Lower leg skin (tissue), 4 donors: ENCODE measurements around the gene TRPM3. TPM values are rescaled to one million over a fixed set of nuclear protein-coding genes. Genes with fewer than 3 reads are reported as not detected.

Experiments
- DNase-seq, 2 donors: peaks; one replicate each; pipeline ENCODE4 v3.0.0-alpha.2; 2019; ENCODE audit warnings: low spot score in 2 of 2
- H3K4me3 ChIP-seq: fragments of 200-600 bp; sonication (generic); 2 replicates; pipeline ENCODE4 v1.5.1; 2017; ENCODE audit warnings: mild to moderate bottlenecking, low read depth; ENCODE audit not compliant: poor library complexity, severe bottlenecking
- POLR2A ChIP-seq, 2 donors: fragments of 450-650 bp; IDR thresholded peaks; one replicate each; pipeline ENCODE4 v1.6.1; 2016 to 2017; ENCODE audit warnings: antibody characterized with exemption in 2 of 2, mild to moderate bottlenecking in 1 of 2, moderate library complexity in 1 of 2
- WGBS, 2 donors: methylation state at CpG; one replicate each; pipeline ENCODE4 v1.1.5; 2018; 5-methylcytosine and 5-hydroxymethylcytosine counted together
- intact Hi-C: fragments of 100-400 bp; cut with DNase I; formaldehyde crosslinking; loops from one replicate; pipeline ENCODE4 v1.15.0; 2023; ENCODE audit warnings: low total_unique reads
- total RNA-seq, 4 donors: library from RNA; depleted of rRNA; stranded (reverse); fragments of >200 nt; gene quantifications; one replicate each; pipeline ENCODE4 v1.1.0, GENCODE V29; 2016
- TF ChIP-seq, protein P1 (sequence below), 3 donors: fragments of 450-650 bp; IDR thresholded peaks; one replicate each; pipeline ENCODE4 v1.5.1; 2016; ENCODE audit warnings: antibody characterized with exemption in 3 of 3, mild to moderate bottlenecking in 3 of 3, moderate library complexity in 2 of 3

TRPM3 gene
- total RNA-seq, 4 donors from 2014 or later, result 0.10 to 0.29 TPM; not detected in 2

DNA sequence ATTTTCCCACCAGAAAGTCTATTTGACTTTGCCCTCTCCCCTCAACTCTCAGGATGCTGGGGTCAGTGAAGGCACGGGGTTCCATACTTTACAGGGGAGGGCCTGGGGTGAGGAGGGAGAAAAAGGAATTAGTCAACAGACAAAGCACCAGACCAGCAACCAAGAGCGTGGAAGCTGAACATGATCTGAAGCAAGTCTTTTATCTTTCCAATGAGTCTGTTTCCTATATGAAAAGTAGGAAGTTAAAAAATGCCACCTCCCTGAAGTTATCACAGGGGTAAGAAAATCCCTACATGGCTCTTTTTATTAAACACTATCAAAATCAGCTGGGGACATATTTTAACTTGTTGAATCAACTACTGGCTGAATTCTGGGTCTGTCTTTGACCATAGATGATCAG is 337.0 kb downstream of the TRPM3 start:
- H3K4me3 ChIP-seq, result no peak overlapping the region
- intact Hi-C loops, result no loop called here
- DNase-seq, result no peak
- 57 to 62% methylated on average over 2 of the region's 2 CpGs for WGBS, 2 donors
- TF ChIP-seq, protein P1, sequence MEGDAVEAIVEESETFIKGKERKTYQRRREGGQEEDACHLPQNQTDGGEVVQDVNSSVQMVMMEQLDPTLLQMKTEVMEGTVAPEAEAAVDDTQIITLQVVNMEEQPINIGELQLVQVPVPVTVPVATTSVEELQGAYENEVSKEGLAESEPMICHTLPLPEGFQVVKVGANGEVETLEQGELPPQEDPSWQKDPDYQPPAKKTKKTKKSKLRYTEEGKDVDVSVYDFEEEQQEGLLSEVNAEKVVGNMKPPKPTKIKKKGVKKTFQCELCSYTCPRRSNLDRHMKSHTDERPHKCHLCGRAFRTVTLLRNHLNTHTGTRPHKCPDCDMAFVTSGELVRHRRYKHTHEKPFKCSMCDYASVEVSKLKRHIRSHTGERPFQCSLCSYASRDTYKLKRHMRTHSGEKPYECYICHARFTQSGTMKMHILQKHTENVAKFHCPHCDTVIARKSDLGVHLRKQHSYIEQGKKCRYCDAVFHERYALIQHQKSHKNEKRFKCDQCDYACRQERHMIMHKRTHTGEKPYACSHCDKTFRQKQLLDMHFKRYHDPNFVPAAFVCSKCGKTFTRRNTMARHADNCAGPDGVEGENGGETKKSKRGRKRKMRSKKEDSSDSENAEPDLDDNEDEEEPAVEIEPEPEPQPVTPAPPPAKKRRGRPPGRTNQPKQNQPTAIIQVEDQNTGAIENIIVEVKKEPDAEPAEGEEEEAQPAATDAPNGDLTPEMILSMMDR (IDR thresholded peaks at IDR 0.05), result no peak
- TF ChIP-seq POLR2A (IDR thresholded peaks at IDR 0.05), result no peak

DNA sequence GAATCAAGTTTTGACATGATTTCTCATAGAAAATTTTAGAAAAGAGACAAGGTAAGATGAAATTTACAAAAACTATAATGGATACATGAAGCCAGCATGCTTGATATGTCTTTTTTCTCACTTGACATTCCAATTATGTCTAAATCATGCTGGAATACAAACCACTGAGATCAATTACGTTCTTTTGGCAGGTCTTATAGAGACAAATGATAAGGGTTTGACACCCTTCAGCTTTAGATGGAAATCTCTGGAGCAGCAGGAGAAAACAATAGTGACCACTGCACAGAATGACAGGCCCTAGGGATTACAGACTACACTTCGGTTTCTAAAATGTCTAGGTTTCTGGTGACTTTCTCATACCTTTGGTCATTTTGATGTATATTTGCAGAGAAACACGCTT is 342.9 kb downstream of the TRPM3 start:
- no peak for TF ChIP-seq POLR2A (IDR thresholded peaks at IDR 0.05)
- TF ChIP-seq, protein P1 (IDR thresholded peaks at IDR 0.05), result no peak
- intact Hi-C loops, result no loop called here
- H3K4me3 ChIP-seq, result no peak overlapping the region
- DNase-seq, result no peak
- 79 to 86% methylated on average over 3 of the region's 3 CpGs for WGBS, 2 donors

DNA sequence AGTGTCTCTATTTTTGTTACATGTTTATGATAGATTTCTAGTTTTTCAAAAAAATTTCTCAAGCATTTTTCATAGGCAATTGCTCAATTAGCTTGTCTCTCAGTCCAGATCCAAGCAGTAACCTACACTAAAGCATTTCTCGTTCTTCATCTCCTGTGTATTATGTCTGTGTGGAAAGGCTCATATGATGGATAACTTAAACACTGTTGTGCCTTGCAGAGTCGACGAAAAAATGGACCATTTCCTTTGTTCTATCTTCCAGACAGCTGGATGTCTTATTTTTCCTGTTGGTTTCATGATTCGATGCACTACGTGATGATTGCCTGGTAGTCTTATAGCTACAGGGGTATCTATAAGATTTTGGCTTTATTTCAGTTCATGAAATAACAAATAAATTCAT is 347.8 kb downstream of the TRPM3 start:
- 70 to 79% methylated on average over 5 of the region's 5 CpGs for WGBS, 2 donors
- DNase-seq, result no peak
- H3K4me3 ChIP-seq, result no peak overlapping the region
- intact Hi-C loops, result no loop called here
- no peak for TF ChIP-seq POLR2A (IDR thresholded peaks at IDR 0.05)
- TF ChIP-seq, protein P1 (IDR thresholded peaks at IDR 0.05), result no peak

DNA sequence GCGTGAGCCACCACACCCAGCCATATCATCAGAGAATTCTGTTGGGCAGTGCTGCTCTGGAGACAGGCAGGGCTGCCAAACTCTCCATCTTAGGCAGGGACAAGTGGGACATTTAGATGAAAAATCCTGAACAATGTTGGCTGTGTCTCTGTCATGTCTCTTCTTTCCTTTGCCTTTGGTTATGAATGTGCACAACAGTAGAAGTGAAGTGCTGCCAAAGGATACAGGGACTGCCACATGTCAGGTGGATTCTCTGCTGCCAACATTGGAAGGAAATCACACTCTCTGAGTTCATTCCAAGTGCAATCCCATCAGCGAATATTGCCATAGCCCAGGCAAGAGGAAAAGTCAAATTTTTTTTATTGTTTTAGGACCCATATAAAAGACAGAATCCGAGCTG is 348.8 kb downstream of the TRPM3 start:
- no peak for DNase-seq
- TF ChIP-seq POLR2A (IDR thresholded peaks at IDR 0.05), result no peak
- TF ChIP-seq, protein P1 (IDR thresholded peaks at IDR 0.05), result no peak
- no peak overlapping the region for H3K4me3 ChIP-seq
- intact Hi-C loops, result no loop called here
- WGBS, 2 donors, result 60 to 67% methylated on average over 3 of the region's 3 CpGs

DNA sequence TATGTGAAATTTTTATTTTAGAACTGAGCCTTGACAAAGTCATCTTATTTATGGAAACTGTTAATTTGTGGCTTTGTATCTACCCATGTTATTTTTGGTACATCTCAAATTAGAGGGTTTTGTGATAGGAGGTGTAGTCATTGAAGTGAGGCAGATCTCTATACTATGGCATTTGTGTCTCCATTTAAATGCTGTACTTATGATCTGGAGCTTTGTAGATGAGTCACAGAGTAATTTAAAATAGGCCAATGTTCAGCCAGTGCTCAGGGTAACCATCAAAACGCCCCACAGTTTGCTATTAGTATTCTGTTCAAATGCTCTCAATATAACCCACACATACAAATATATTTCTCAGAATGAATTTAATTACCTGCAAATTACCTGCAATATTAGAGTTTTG is 355.5 kb downstream of the TRPM3 start:
- no peak for TF ChIP-seq POLR2A (IDR thresholded peaks at IDR 0.05)
- TF ChIP-seq, protein P1 (IDR thresholded peaks at IDR 0.05), result no peak
- no peak for DNase-seq
- intact Hi-C loops, result no loop called here
- H3K4me3 ChIP-seq, result no peak overlapping the region
- 82 to 83% methylated on average over 1 of the region's 1 CpG for WGBS, 2 donors

DNA sequence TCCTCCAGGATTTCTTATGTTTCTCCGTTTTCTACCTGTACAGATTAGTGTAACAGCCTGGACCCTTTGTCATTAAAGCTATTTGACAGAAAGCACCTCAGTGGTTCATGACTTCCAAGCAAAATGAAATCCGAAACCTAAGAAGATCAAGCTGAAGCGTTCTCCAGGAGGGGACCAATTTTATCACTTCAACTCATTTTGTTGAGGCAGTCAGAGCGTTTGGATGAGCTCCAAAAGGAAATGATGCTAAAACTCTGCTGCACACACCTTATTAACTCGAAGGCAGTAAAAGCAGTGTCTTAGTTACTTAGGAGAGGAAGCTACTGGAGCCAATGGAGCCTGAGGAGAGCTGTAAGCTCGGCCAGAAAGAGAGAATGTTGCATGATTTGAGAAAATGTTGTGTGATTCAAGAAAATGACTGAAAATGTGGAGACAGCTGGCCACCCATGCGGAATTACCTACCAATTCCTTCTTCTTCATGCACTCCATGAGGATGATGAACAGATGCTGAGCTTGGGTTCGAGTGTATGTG is 360.2 kb downstream of the TRPM3 start:
- intact Hi-C loops, result no loop called here
- no peak for TF ChIP-seq POLR2A (IDR thresholded peaks at IDR 0.05)
- TF ChIP-seq, protein P1 (IDR thresholded peaks at IDR 0.05), result no peak
- no peak for DNase-seq
- WGBS, 2 donors, result 44 to 55% methylated on average over 8 of the region's 8 CpGs
- no peak overlapping the region for H3K4me3 ChIP-seq
